CD4-positive, alpha-beta T cell (primary cell): ENCODE data around the gene KRT1. TPM values are rescaled to one million over a fixed set of nuclear protein-coding genes. Genes with fewer than 3 reads are reported as not detected.

Source experiments
- ATAC-seq: fragments of 200-7000 bp; cut with Tn5 transposase; one replicate; pipeline ENCODE4 v1.10.0; 2022; ENCODE audit warnings: mild to moderate bottlenecking; ENCODE audit not compliant: poor library complexity
- CTCF ChIA-PET: fragments of 350-600 bp; sonication (Branson Sonifier 250); formaldehyde crosslinking; loops from one replicate; lab custom pipeline; 2021; ENCODE audit warnings: antibody characterized with exemption, inconsistent platforms; lab: Charles Lee
- POLR2A ChIA-PET: fragments of 350-600 bp; sonication (Branson Sonifier 250); formaldehyde crosslinking; loops from one replicate; lab custom pipeline; 2021; ENCODE audit warnings: antibody characterized with exemption, inconsistent platforms; lab: Charles Lee
- DNase-seq, 14 experiments: peaks; one replicate each; pipeline ENCODE4 v3.0.0-alpha.2; 2013 to 2020; ENCODE audit warnings: mixed read lengths in 2 of 14
- H3K27ac ChIP-seq, 2 donors: one replicate each; pipeline versions ENCODE4 v1.5.1 to v1.7.0; 2013; ENCODE audit warnings: low read length in 2 of 2, low read depth in 1 of 2, mild to moderate bottlenecking in 1 of 2
- H3K27me3 ChIP-seq, 2 experiments: 1 replicate in 1 of 2; 2 replicates in 1 of 2; pipeline versions ENCODE4 v1.6.1 to v1.7.0; 2013; ENCODE audit warnings: low read length in 2 of 2, control low read depth in 1 of 2, mild to moderate bottlenecking in 1 of 2, moderate library complexity in 1 of 2; ENCODE audit not compliant: insufficient read depth in 2 of 2, control insufficient read depth in 1 of 2
- H3K36me3 ChIP-seq: one replicate; pipeline ENCODE4 v1.6.1; 2013; ENCODE audit warnings: low read length, control low read depth; ENCODE audit not compliant: insufficient read depth
- H3K4me1 ChIP-seq: one replicate; pipeline ENCODE4 v1.6.1; 2013; ENCODE audit warnings: low read length, control low read depth; ENCODE audit not compliant: insufficient read depth
- H3K4me3 ChIP-seq: one replicate; pipeline ENCODE4 v1.5.1; 2013; ENCODE audit warnings: mild to moderate bottlenecking, low read length, moderate library complexity
- H3K9me3 ChIP-seq, 2 experiments: 1 replicate in 1 of 2; 2 replicates in 1 of 2; pipeline versions ENCODE4 v1.6.1 to v1.7.0; 2013; ENCODE audit warnings: low read length in 2 of 2, mild to moderate bottlenecking in 2 of 2, control low read depth in 1 of 2, moderate library complexity in 1 of 2; ENCODE audit not compliant: control insufficient read depth in 1 of 2, insufficient read depth in 1 of 2
- H3K27ac Mint-ChIP-seq: one replicate; pipeline ENCODE4 v1.8.0; 2020; ENCODE audit warnings: mixed read lengths
- H3K27me3 Mint-ChIP-seq: one replicate; pipeline ENCODE4 v1.8.0; 2021; ENCODE audit warnings: mixed read lengths
- H3K36me3 Mint-ChIP-seq: one replicate; pipeline ENCODE4 v1.8.0; 2021; ENCODE audit warnings: low read depth, mixed read lengths
- H3K4me1 Mint-ChIP-seq: one replicate; pipeline ENCODE4 v1.8.0; 2021; ENCODE audit warnings: low read depth, mixed read lengths
- H3K4me3 Mint-ChIP-seq: one replicate; pipeline ENCODE4 v1.8.0; 2020; ENCODE audit warnings: mild to moderate bottlenecking, mixed read lengths
- H3K9me3 Mint-ChIP-seq: one replicate; pipeline ENCODE4 v1.8.0; 2020; ENCODE audit warnings: mixed read lengths
- intact Hi-C, 2 experiments: fragments of 100-400 bp; cut with DNase I in 1 of 2; cut with micrococcal nuclease in 1 of 2; formaldehyde crosslinking; loops; one replicate each; pipeline versions ENCODE4 v1.15.1 to v1.9.0; 2023 to 2025; cut with DNase I, micrococcal nuclease
- total RNA-seq, 174 experiments: library from RNA in 2 of 174; stranded (reverse) in 2 of 174; gene quantifications; one replicate each; pipeline ENCODE4 v1.2.3 and lab custom pipeline; 2021 to 2026
- TF ChIP-seq, protein P1 (sequence below): fragments of 200-600 bp; IDR thresholded peaks from one replicate; pipeline ENCODE4 v1.8.0; 2022; ENCODE audit warnings: antibody characterized with exemption, mild to moderate bottlenecking

Gene KRT1
- total RNA-seq, 2 experiments from 2014 or later: 3.9 to 4.0 TPM

DNA sequence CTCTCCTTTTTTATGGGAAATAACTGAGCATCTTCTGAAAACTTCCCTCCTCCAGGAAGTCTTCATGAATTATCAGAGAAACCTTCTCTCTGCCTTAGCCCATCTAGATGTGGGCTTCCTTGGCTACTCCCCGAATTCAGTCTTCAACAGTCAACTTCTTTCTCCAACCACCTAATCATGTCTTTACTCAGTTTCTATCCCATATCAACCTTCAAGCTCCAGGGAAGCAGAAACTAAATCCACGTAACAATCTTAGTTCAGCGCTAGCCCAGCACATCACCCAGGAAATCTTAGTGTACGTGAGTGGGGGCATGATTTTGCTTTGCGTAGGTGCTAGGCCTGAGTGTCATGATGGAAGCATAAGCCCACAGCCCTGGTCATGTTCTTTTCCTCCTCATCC lies 35.9 kb upstream of the KRT1 start:
- intact Hi-C loops: no loop called here

DNA sequence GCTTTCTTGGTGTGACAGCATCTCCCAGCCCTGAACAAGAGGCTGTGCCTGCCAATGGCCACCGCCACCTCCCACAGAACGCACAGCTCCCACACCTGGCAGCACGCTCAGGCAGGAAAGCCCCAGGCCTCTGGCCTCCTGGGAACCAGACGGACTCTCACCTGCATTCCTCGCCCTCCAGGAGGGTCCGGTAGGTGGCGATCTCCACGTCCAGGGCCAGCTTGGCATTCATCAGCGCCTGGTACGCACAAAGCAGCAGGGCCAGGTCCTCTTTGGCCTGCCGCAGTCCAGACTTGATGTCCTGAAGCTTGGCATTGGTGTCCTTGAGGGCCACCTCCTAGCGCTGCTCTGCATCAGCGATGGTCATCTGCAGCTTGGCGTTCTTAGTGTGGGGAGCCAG lies 35.2 kb upstream of the KRT1 start:
- no peak overlapping the region for H3K27ac Mint-ChIP-seq
- intact Hi-C loops: no loop called here
- no peak overlapping the region for H3K4me3 Mint-ChIP-seq
- Histone ChIP-seq H3K4me3 (no peak overlapping the region), H3K27me3 (peaks cover 20 to 22% of the 10 kb centered on the region in 2 experiments), H3K4me1 (peaks cover 9% of the 10 kb centered on the region), H3K27ac (no peak overlapping the region), H3K36me3 (no peaks in the 10 kb centered on the region), H3K9me3 (peaks cover 0 to 14% of the 10 kb centered on the region in 2 experiments)
- peaks cover 38% of the 10 kb centered on the region for H3K4me1 Mint-ChIP-seq
- POLR2A ChIA-PET: no interaction called here
- TF ChIP-seq, protein P1, sequence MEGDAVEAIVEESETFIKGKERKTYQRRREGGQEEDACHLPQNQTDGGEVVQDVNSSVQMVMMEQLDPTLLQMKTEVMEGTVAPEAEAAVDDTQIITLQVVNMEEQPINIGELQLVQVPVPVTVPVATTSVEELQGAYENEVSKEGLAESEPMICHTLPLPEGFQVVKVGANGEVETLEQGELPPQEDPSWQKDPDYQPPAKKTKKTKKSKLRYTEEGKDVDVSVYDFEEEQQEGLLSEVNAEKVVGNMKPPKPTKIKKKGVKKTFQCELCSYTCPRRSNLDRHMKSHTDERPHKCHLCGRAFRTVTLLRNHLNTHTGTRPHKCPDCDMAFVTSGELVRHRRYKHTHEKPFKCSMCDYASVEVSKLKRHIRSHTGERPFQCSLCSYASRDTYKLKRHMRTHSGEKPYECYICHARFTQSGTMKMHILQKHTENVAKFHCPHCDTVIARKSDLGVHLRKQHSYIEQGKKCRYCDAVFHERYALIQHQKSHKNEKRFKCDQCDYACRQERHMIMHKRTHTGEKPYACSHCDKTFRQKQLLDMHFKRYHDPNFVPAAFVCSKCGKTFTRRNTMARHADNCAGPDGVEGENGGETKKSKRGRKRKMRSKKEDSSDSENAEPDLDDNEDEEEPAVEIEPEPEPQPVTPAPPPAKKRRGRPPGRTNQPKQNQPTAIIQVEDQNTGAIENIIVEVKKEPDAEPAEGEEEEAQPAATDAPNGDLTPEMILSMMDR: no peak
- no peaks in the 10 kb centered on the region for H3K36me3 Mint-ChIP-seq
- H3K27me3 Mint-ChIP-seq: peaks cover 45% of the 10 kb centered on the region
- DNase-seq (no peak), ATAC-seq (no peak)
- H3K9me3 Mint-ChIP-seq: no peaks in the 10 kb centered on the region
- CTCF ChIA-PET: no interaction called here

More for the DNA sequence above, 35.9 kb upstream of the KRT1 start:
- TF ChIP-seq, protein P1: no peak
- Histone ChIP-seq H3K4me1 (peaks cover 9% of the 10 kb centered on the region), H3K36me3 (no peaks in the 10 kb centered on the region), H3K27ac (no peak overlapping the region), H3K4me3 (no peak overlapping the region), H3K27me3 (peaks cover 20 to 22% of the 10 kb centered on the region in 2 experiments), H3K9me3 (peaks cover 0 to 14% of the 10 kb centered on the region in 2 experiments)
- no peaks in the 10 kb centered on the region for H3K9me3 Mint-ChIP-seq
- ATAC-seq (no peak), DNase-seq (no peak)
- peak overlapping the region; percentile 32 for H3K4me3 Mint-ChIP-seq
- peaks cover 33% of the 10 kb centered on the region for H3K4me1 Mint-ChIP-seq
- H3K27ac Mint-ChIP-seq: no peak overlapping the region
- CTCF ChIA-PET: no interaction called here
- POLR2A ChIA-PET: no interaction called here
- H3K27me3 Mint-ChIP-seq: peaks cover 45% of the 10 kb centered on the region
- no peaks in the 10 kb centered on the region for H3K36me3 Mint-ChIP-seq

GRCh38 chr12:52714887-52715281 lies 34.7 kb upstream of the KRT1 start:
- H3K27ac Mint-ChIP-seq: peak overlapping the region; percentile 57
- no peak overlapping the region for H3K4me3 ChIP-seq
- TF ChIP-seq, protein P1: no peak
- DNase-seq (no peak), ATAC-seq (no peak)
- H3K27ac ChIP-seq: no peak overlapping the region
- H3K9me3 Mint-ChIP-seq: no peaks in the 10 kb centered on the region
- ChIA-PET POLR2A (interaction anchor here (1.5 kb wide), 1 partner anchor 104 kb away, joined by 6 read pairs; no protein-coding TSS in a partner anchor), CTCF (interaction anchor here (0.6 kb wide), 1 partner anchor 168 kb away, joined by 3 read pairs; no protein-coding TSS in a partner anchor)
- peaks cover 38% of the 10 kb centered on the region for H3K4me1 Mint-ChIP-seq
- H3K4me3 Mint-ChIP-seq: peak overlapping the region; percentile 72
- peaks cover 20 to 22% of the 10 kb centered on the region in 2 experiments for H3K27me3 ChIP-seq
- no peaks in the 10 kb centered on the region for H3K36me3 ChIP-seq
- H3K27me3 Mint-ChIP-seq: peaks cover 45% of the 10 kb centered on the region
- peaks cover 9% of the 10 kb centered on the region for H3K4me1 ChIP-seq
- intact Hi-C loops: no loop called here
- no peaks in the 10 kb centered on the region for H3K36me3 Mint-ChIP-seq
- H3K9me3 ChIP-seq: peaks cover 0 to 14% of the 10 kb centered on the region in 2 experiments
